Measurements from ENCODE around the gene CHMP1A. TPM values are rescaled to one million over a fixed set of nuclear protein-coding genes. Genes with fewer than 3 reads are reported as not detected.

Gene CHMP1A
- total RNA-seq, 4 donors from 2014 or later: 40.4 to 64.3 (median 50.3) TPM

DNA sequence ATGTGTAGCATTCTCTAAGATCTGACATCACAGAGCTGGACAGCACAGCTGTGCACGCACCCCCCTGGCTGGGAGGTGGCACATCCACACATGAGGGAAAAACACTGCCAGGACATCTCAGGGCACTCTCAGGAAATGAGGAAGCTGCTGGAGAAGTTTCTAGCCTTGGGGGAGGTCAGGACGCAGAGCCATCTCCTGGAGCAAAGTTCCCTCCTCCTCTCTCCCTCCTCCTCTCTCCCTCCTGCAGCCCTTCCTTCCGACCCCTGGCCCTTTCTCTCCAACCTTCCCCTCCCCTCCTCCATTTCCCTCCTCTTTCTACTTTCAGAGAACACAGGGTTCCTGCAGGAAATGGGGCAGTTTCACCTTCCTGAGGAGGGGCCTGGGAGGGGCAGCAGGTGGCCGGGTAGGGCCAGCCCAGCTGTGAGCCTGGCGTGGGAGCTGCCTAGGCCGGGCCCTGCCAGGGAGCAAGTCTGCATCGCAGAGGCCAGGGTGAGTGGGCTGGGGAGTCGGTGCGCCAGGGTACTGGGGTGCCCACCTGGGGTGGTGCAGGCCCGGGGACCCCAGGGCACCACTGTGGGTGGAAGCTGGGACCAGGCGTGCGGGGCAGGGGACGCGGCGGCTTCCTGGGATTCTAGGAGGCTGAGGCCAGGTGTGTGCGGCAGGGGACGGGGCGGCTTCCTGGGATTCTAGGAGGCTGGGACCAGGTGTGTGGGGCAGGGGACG is 44.1 kb downstream of the CHMP1A start, which contains the start of gene DPEP1:
Gene DPEP1 (plus strand): TSS at position 412 of the 723 bp plus-strand sequence. CDS start 16,769 bp downstream, outside the sequence.
- TF ChIP-seq, protein P1, sequence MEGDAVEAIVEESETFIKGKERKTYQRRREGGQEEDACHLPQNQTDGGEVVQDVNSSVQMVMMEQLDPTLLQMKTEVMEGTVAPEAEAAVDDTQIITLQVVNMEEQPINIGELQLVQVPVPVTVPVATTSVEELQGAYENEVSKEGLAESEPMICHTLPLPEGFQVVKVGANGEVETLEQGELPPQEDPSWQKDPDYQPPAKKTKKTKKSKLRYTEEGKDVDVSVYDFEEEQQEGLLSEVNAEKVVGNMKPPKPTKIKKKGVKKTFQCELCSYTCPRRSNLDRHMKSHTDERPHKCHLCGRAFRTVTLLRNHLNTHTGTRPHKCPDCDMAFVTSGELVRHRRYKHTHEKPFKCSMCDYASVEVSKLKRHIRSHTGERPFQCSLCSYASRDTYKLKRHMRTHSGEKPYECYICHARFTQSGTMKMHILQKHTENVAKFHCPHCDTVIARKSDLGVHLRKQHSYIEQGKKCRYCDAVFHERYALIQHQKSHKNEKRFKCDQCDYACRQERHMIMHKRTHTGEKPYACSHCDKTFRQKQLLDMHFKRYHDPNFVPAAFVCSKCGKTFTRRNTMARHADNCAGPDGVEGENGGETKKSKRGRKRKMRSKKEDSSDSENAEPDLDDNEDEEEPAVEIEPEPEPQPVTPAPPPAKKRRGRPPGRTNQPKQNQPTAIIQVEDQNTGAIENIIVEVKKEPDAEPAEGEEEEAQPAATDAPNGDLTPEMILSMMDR (IDR thresholded peaks at IDR 0.05; ENCODE audit: low read depth): no peak

DNA sequence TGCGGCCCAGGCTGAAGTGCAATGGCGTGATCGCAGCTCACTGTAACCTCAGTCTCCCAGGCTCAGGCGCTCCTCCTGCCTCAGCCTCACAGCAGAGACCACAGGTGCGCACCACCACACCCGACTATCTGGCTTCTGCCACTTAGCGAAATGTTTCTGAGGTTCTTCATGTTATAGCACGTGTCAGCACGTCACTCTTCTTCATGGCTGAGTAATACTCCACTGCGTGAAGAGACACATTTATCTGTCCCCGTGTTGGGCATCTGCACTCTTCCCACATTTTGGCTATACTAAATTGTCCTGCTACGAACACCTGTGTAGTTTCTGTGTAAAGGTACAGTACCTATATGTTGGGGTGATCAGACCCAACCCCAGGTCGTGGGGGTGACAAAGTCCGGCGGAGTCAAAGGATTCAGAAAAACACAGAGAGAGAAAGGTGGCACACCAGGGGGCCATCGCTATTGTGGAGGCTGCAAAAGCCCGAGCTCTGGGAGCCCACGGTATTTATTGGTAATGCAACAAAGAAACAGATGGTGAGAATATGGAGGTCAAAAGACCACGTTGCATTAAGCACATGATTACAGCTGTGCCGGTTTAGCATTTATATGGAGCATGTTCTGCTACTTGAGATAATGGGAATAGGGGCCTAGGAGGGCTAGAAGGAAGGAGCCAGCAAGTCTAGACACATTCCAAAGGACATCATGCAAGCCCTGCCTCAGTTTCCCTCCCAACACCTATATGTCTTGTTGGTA is 44.9 kb downstream of the CHMP1A start:
- TF ChIP-seq, protein P1 (IDR thresholded peaks at IDR 0.05; ENCODE audit: low read depth): no peak

DNA sequence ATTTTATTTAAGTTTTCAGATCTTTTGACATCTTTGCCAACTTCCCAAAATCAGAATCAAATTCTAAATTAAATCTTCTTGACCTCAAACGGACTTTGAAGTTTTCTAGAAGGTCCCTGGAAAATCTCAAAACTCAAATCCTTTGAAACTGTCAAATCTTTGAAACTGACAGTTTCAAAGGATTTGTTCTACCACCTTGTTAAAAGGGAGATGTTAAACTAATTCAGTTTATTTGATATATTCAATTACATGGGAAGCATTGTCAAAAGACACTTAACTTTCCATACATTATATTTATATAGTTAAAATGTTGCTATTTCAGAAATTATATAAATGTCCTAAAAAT is 47.4 kb downstream of the CHMP1A start:
- TF ChIP-seq, protein P1 (IDR thresholded peaks at IDR 0.05; ENCODE audit: low read depth): no peak

DNA sequence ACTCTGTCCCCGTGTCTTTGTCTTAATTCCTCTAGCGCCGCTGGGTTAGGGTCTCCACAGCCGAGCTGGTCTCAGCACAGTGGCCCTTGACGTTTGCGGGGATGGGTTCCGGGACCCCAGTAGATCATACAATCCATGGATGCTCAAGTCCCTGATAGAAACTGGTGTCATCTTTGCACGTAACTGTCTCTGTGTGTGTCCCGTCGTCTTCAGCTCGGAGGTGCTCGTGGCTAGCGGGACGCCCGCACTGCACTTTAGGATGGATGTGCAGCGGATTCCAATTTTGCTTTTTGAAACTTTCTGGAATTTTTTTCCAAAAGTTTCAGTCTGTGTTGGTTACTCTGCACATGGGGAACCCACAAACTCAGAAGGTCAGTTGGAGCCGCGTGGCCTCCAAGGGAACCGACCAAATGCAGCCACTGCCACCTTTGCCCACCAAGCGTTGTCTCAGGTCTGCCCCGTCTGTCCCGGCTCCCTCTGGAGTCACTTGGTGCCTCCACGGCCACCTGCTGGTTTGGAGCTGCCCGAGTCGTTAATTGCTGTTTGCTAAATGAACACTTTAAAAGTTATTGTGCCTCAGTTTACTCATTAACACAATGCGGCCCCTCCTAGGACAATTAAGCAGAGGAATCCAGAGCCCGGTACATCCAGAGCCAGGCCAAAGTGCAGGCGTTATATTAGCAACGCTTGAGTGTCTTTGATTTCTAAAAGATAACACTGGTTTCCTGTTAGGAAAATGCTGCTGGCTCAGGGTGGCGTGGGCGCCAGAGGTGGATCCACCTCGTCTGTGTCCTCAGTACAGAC is 49.4 kb downstream of the CHMP1A start:
- TF ChIP-seq, protein P1 (IDR thresholded peaks at IDR 0.05; ENCODE audit: low read depth): no peak

DNA sequence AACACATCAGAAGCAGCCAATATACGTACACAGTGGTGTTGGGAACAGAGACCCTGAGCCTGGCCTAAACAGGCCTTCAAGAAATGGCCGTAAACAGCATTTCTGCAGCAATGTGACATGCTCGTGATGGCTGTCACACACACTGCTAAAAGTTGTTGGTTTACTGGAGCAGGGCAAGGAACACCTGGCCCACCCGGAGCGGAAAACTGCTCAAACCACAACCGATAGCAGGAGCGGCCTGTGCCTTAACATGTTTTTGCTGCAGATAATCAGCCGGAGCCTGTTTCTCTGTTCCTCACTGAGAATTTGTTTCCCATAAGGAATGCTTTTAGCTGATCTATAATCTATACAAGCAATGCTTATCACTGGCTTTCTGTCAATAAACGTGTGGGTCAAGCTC is 50.1 kb downstream of the CHMP1A start:
- TF ChIP-seq, protein P1 (IDR thresholded peaks at IDR 0.05; ENCODE audit: low read depth): no peak

DNA sequence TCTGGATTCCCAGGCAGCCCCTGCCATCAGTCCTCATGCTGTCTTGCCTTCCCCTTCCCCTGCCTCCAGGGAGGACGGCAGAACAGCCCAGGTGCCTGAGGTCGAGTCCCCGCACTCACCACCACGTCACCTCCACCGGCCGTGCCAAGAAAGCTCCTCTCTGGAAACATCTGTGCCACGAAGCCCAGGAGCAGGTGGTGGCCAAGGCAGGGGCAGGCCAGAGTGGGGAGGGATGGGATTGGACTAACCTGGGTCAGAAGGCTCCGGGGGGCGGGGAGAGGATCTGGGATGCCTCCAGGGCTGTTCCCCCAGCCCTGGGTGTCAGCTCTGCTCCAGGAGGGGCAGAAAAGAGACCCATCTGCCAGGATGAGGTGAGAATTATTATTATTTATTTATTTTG is 51.5 kb downstream of the CHMP1A start:
- TF ChIP-seq, protein P1 (IDR thresholded peaks at IDR 0.05; ENCODE audit: low read depth): no peak

Measured in subcutaneous adipose tissue (tissue), 4 donors.